ENCODE data around the gene LTBP2. TPM values are rescaled to one million over a fixed set of nuclear protein-coding genes. Genes with fewer than 3 reads are reported as not detected.
A peak's percentile ranks its signal among the peaks of the same experiment; 100 is the strongest.

The LTBP2 gene
- total RNA-seq, 4 donors from 2014 or later = 19.8 to 51.9 (median 28.8) TPM

DNA sequence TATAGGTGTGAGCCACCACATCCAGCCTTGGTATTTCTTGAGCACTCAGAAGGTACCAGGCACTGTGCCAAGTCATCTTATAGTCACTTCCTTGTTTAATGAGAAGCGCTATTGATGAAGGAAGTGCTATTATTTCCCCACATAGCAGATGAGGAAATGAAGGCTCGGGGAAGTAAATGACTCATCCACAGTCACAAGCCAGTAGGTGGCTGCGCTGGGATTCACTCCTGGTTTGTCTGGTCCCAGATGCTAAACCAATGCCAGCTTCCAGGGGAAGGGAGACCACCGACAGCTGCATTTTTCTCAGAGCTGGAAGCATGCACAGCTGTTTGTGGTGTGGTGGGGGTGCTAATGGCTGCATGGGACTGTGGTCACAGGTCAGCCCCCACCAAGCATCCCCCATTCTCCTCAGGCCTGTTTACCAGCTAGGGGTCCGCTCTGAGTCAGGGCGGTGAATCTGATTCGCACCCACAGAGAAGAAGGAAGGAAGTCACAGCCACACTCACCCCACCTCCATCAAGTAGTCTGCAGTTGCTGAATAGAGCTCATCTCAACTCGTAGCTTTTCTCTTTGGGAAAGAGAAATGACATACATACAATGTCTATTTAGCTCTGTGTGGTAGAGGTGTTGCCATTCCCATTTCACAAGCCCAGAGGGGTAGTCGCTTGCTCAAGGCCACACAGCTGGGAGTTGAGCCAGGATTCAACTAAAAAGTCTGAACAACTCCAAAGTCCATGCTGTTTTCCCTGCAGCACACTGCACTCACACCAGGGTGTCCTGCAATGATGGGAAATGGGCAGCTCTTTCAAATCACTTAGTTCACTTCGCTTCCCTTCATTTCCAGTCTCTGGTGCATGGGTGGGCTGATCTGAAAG lies 6.3 kb upstream of the LTBP2 start:
- Histone ChIP-seq H3K4me3 (no peak overlapping the region), H3K9me3 (no peaks in the 10 kb centered on the region), H3K36me3 (no peaks in the 10 kb centered on the region), H3K27me3 (peaks cover 0 to 18% (median 1%) of the 10 kb centered on the region in 3 donors), H3K4me1 (peaks cover 9 to 15% of the 10 kb centered on the region in 2 donors), H3K27ac (peak overlapping the region in 3 of 4 donors; percentile 51 to 66 (median 53))
- TF ChIP-seq POLR2A (IDR thresholded peaks at IDR 0.05) = no peak
- TF ChIP-seq, protein P1, sequence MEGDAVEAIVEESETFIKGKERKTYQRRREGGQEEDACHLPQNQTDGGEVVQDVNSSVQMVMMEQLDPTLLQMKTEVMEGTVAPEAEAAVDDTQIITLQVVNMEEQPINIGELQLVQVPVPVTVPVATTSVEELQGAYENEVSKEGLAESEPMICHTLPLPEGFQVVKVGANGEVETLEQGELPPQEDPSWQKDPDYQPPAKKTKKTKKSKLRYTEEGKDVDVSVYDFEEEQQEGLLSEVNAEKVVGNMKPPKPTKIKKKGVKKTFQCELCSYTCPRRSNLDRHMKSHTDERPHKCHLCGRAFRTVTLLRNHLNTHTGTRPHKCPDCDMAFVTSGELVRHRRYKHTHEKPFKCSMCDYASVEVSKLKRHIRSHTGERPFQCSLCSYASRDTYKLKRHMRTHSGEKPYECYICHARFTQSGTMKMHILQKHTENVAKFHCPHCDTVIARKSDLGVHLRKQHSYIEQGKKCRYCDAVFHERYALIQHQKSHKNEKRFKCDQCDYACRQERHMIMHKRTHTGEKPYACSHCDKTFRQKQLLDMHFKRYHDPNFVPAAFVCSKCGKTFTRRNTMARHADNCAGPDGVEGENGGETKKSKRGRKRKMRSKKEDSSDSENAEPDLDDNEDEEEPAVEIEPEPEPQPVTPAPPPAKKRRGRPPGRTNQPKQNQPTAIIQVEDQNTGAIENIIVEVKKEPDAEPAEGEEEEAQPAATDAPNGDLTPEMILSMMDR (IDR thresholded peaks at IDR 0.05 in 4 of 5, conservative IDR thresholded peaks at IDR 0.05 in 1 of 5) = no peak
- intact Hi-C loops (cut with DNase I; ENCODE audit: low total_unique reads) (no loop called here), in situ Hi-C loops (cut with MboI; ENCODE audit: low sequenced_read_pairs in 4 of 4) (no loop called here)
- DNase-seq (no peak), ATAC-seq (no peak)

DNA sequence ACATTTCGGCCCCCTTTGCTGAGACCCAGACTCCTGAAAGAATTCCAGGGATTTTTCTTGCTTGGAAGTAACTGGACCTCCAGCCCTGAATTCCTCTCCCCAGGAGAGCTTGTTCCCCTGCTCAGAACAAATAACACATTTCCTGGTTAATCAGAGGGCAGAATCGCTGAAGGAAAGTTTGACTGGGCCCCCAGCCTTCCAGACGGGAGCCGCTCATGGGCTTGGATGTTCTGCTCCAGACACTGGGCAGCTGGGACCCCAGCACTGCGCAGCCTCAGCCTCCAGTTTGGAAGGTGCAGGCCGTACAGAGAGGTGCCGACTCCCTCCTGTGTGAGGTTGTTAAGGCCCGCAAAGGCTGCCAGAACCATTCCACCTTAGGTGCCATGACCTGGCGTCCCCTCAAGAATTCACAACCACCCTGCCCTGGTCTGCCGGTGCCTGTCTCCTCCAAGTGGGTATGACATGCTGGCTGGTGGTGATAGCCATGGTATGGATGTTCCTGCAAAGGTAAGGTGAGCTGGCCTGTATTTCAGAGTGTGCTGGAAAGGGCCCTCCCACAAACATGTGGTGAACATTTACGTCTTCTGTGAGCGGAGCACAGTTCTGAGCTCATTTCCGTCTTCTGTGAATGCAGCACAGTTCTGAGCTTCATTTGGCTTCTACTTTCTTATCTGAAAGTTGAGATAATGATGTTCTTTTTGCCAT lies 5.1 kb upstream of the LTBP2 start:
- H3K27me3 ChIP-seq = peaks cover 2 to 25% (median 9%) of the 10 kb centered on the region in 3 donors
- DNase-seq (no peak), ATAC-seq (no peak)
- intact Hi-C loops (cut with DNase I; ENCODE audit: low total_unique reads) = no loop called here
- no peak for TF ChIP-seq POLR2A (IDR thresholded peaks at IDR 0.05)
- TF ChIP-seq, protein P1 (IDR thresholded peaks at IDR 0.05 in 4 of 5, conservative IDR thresholded peaks at IDR 0.05 in 1 of 5) = no peak
- H3K4me1 ChIP-seq = peaks cover 15 to 22% of the 10 kb centered on the region in 2 donors
- in situ Hi-C loops (cut with MboI; ENCODE audit: low sequenced_read_pairs in 4 of 4) = no loop called here
- H3K9me3 ChIP-seq = no peaks in the 10 kb centered on the region
- H3K27ac ChIP-seq = peak overlapping the region in 2 of 4 donors; percentile 21 to 33
- H3K4me3 ChIP-seq = no peak overlapping the region
- no peaks in the 10 kb centered on the region for H3K36me3 ChIP-seq

DNA sequence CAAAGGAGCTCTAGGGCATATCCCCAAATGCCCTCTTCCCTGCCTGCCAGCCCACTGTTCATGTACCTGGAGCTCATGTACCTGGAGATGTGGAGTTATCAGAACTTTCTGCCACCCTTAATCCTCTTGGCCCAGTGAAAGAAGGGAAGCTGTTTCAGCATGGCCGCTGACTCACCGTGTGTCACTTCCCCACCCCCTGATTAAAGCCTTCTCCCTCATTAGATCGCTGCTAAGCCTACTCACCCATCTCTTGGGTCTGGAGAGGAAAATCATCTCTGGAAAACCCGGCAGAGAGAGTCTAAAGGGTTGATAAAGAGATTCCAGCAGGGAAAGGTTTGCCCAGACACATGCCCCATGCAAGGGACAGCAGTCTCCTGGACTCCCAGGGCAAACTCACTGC lies 4.5 kb upstream of the LTBP2 start:
- intact Hi-C loops (cut with DNase I; ENCODE audit: low total_unique reads) (no loop called here), in situ Hi-C loops (cut with MboI; ENCODE audit: low sequenced_read_pairs in 4 of 4) (no loop called here)
- peak overlapping the region in 2 of 4 donors; percentile 12 to 33 for H3K27ac ChIP-seq
- peaks cover 8 to 31% (median 14%) of the 10 kb centered on the region in 3 donors for H3K27me3 ChIP-seq
- ATAC-seq (no peak), DNase-seq (no peak)
- H3K4me3 ChIP-seq = no peak overlapping the region
- H3K4me1 ChIP-seq = peaks cover 15 to 24% of the 10 kb centered on the region in 2 donors
- H3K9me3 ChIP-seq = no peaks in the 10 kb centered on the region
- no peak for TF ChIP-seq POLR2A (IDR thresholded peaks at IDR 0.05)
- TF ChIP-seq, protein P1 (IDR thresholded peaks at IDR 0.05 in 4 of 5, conservative IDR thresholded peaks at IDR 0.05 in 1 of 5) = no peak
- no peaks in the 10 kb centered on the region for H3K36me3 ChIP-seq

DNA sequence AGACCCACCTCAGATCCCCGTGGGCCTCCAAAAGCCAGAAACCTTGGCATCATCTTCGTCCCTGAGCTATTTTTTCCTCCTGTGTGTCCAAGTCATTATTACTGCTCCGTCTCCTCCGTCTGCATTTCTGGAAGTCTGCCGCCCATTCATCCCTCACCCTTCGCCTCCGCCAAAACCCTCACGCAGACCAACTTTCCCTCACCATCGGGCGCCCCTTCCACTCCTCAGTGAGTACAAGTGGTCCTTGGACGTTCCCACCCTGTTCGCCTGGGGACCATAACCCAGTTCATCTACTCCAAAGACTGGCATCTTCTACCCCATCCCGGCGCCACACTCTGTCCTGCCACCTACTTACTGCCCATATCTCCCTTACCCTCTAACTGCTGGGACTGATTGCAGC lies 3.7 kb upstream of the LTBP2 start:
- in situ Hi-C loops (cut with MboI; ENCODE audit: low sequenced_read_pairs in 4 of 4) (no loop called here), intact Hi-C loops (cut with DNase I; ENCODE audit: low total_unique reads) (no loop called here)
- H3K36me3 ChIP-seq = no peaks in the 10 kb centered on the region
- no peaks in the 10 kb centered on the region for H3K9me3 ChIP-seq
- TF ChIP-seq, protein P1 (IDR thresholded peaks at IDR 0.05 in 4 of 5, conservative IDR thresholded peaks at IDR 0.05 in 1 of 5) = no peak
- TF ChIP-seq POLR2A (IDR thresholded peaks at IDR 0.05) = no peak
- no peak for ATAC-seq
- no peak overlapping the region for H3K4me3 ChIP-seq
- H3K27ac ChIP-seq = peak overlapping the region in 1 of 4 donors; percentile 2
- peaks cover 15 to 24% of the 10 kb centered on the region in 2 donors for H3K4me1 ChIP-seq
- no peak for DNase-seq
- peaks cover 15 to 37% (median 17%) of the 10 kb centered on the region in 3 donors for H3K27me3 ChIP-seq
